ENCODE results near the gene TPPP2. TPM values are rescaled to one million over a fixed set of nuclear protein-coding genes. Genes with fewer than 3 reads are reported as not detected.

The TPPP2 gene
- total RNA-seq, 1 donor from 2014 or later, result not detected

- Mint-ChIP-seq H3K9me3 (ENCODE audit: low read depth) (no peaks in the 10 kb centered on the region), H3K4me1 (ENCODE audit: low read depth) (peaks cover under 1% of the 10 kb centered on the region), H3K36me3 (ENCODE audit: low read depth) (no peaks in the 10 kb centered on the region), H3K4me3 (ENCODE audit: unreplicated experiment) (no peak overlapping the region), H3K27ac (ENCODE audit: unreplicated experiment) (no peak overlapping the region), H3K27me3 (ENCODE audit: low read depth) (peaks cover 12% of the 10 kb centered on the region)
- TF ChIP-seq CTCF (IDR thresholded peaks at IDR 0.05), result no peak
- DNase-seq (ENCODE audit: low spot score), result no peak
Measured at GRCh38 chr14:21033133-21033698, 3.2 kb downstream of the TPPP2 start.

- Mint-ChIP-seq H3K9me3 (ENCODE audit: low read depth) (no peaks in the 10 kb centered on the region), H3K27ac (ENCODE audit: unreplicated experiment) (no peak within 1 kb of the TSS), H3K4me3 (ENCODE audit: unreplicated experiment) (no peak within 1 kb of the TSS), H3K4me1 (ENCODE audit: low read depth) (peaks cover 14% of the 10 kb centered on the region), H3K36me3 (ENCODE audit: low read depth) (no peaks in the 10 kb centered on the region), H3K27me3 (ENCODE audit: low read depth) (peaks cover 12% of the 10 kb centered on the region)
- no peak for DNase-seq (ENCODE audit: low spot score)
- no peak for TF ChIP-seq CTCF (IDR thresholded peaks at IDR 0.05)
Measured at GRCh38 chr14:21034707-21035106, 4.7 kb downstream of the TPPP2 start, which contains the start of gene RNASE13. Gene RNASE13, minus strand, starts transcription at chr14:21034807. Its CDS starts 519 bp downstream, at chr14:21034288.

- H3K36me3 Mint-ChIP-seq (ENCODE audit: low read depth), result no peaks in the 10 kb centered on the region
- H3K4me1 Mint-ChIP-seq (ENCODE audit: low read depth), result peaks cover 21% of the 10 kb centered on the region
- no peak for TF ChIP-seq CTCF (IDR thresholded peaks at IDR 0.05)
- H3K4me3 Mint-ChIP-seq (ENCODE audit: unreplicated experiment), result no peak overlapping the region
- H3K27ac Mint-ChIP-seq (ENCODE audit: unreplicated experiment), result no peak overlapping the region
- H3K27me3 Mint-ChIP-seq (ENCODE audit: low read depth), result peaks cover 7% of the 10 kb centered on the region
- no peaks in the 10 kb centered on the region for H3K9me3 Mint-ChIP-seq (ENCODE audit: low read depth)
- no peak for DNase-seq (ENCODE audit: low spot score)
Measured at GRCh38 chr14:21036751-21037150, 6.7 kb downstream of the TPPP2 start.

GRCh38 chr14:21037156-21037555 is 7.1 kb downstream of the TPPP2 start:
- no peak overlapping the region for H3K27ac Mint-ChIP-seq (ENCODE audit: unreplicated experiment)
- H3K4me1 Mint-ChIP-seq (ENCODE audit: low read depth), result peaks cover 21% of the 10 kb centered on the region
- no peak for TF ChIP-seq CTCF (IDR thresholded peaks at IDR 0.05)
- H3K36me3 Mint-ChIP-seq (ENCODE audit: low read depth), result no peaks in the 10 kb centered on the region
- no peaks in the 10 kb centered on the region for H3K9me3 Mint-ChIP-seq (ENCODE audit: low read depth)
- no peak overlapping the region for H3K4me3 Mint-ChIP-seq (ENCODE audit: unreplicated experiment)
- DNase-seq (ENCODE audit: low spot score), result no peak
- H3K27me3 Mint-ChIP-seq (ENCODE audit: low read depth), result peaks cover 4% of the 10 kb centered on the region

GRCh38 chr14:21038441-21039422 is 8.7 kb downstream of the TPPP2 start:
- Mint-ChIP-seq H3K27me3 (ENCODE audit: low read depth) (peaks cover 4% of the 10 kb centered on the region), H3K36me3 (ENCODE audit: low read depth) (no peaks in the 10 kb centered on the region), H3K4me3 (ENCODE audit: unreplicated experiment) (no peak overlapping the region), H3K4me1 (ENCODE audit: low read depth) (peaks cover 34% of the 10 kb centered on the region), H3K9me3 (ENCODE audit: low read depth) (no peaks in the 10 kb centered on the region), H3K27ac (ENCODE audit: unreplicated experiment) (peak overlapping the region; percentile 62)
- TF ChIP-seq CTCF (IDR thresholded peaks at IDR 0.05), result no peak
- DNase-seq (ENCODE audit: low spot score), result no peak

Measured in chondrocyte (in vitro differentiated cells).